Spleen (tissue), 11 donors: Measurements from ENCODE around the gene MELTF. TPM values are rescaled to one million over a fixed set of nuclear protein-coding genes. Genes with fewer than 3 reads are reported as not detected.

ENCODE experiments used
- DNase-seq: peaks from one replicate; pipeline ENCODE4 v3.0.0-alpha.2; 2020
- H3K27ac ChIP-seq, 8 donors: fragments of 200-600 bp; sonication (generic) in 7 of 8; 1 replicate in 4 of 8; 2 replicates in 4 of 8; pipeline versions ENCODE4 v1.5.0 to v1.8.0; 2016 to 2021; ENCODE audit warnings: inconsistent platforms in 4 of 8, mild to moderate bottlenecking in 4 of 8, moderate library complexity in 1 of 8
- H3K27me3 ChIP-seq, 7 donors: fragments of 200-600 bp; sonication (generic) in 6 of 7; replicated peaks in 1 of 7; 1 replicate in 4 of 7; 2 replicates in 3 of 7; pipeline versions ENCODE4 v1.5.0 to v1.8.0; 2016 to 2021; ENCODE audit warnings: inconsistent platforms in 3 of 7, mild to moderate bottlenecking in 1 of 7
- H3K36me3 ChIP-seq, 6 donors: fragments of 200-600 bp; sonication (generic) in 5 of 6; 1 replicate in 4 of 6; 2 replicates in 2 of 6; pipeline versions ENCODE4 v1.5.0 to v1.8.0; 2016 to 2021; ENCODE audit warnings: inconsistent platforms in 2 of 6
- H3K4me1 ChIP-seq, 6 donors: fragments of 200-600 bp; sonication (generic) in 5 of 6; 1 replicate in 3 of 6; 2 replicates in 3 of 6; pipeline versions ENCODE4 v1.5.0 to v1.8.0; 2016 to 2021; ENCODE audit warnings: inconsistent platforms in 3 of 6
- H3K4me3 ChIP-seq, 8 donors: fragments of 200-600 bp; sonication (generic) in 7 of 8; 1 replicate in 4 of 8; 2 replicates in 4 of 8; pipeline versions ENCODE4 v1.5.0 to v1.8.0; 2016 to 2021; ENCODE audit warnings: inconsistent platforms in 4 of 8, mild to moderate bottlenecking in 4 of 8, moderate library complexity in 2 of 8
- H3K9me3 ChIP-seq, 8 donors: fragments of 200-600 bp; sonication (generic) in 7 of 8; 1 replicate in 4 of 8; 2 replicates in 4 of 8; pipeline versions ENCODE4 v1.5.0 to v1.8.0; 2016 to 2021; ENCODE audit warnings: inconsistent platforms in 4 of 8
- POLR2A ChIP-seq, 3 donors: fragments of 450-650 bp; IDR thresholded peaks; one replicate each; pipeline ENCODE4 v1.5.1; 2017; ENCODE audit warnings: antibody characterized with exemption in 3 of 3, mild to moderate bottlenecking in 1 of 3
- POLR2AphosphoS5 ChIP-seq, 3 donors: sonication (generic); formaldehyde crosslinking; IDR thresholded peaks; one replicate each; pipeline ENCODE4 v1.5.1; 2017; ENCODE audit warnings: antibody characterized with exemption in 3 of 3
- WGBS, 5 donors: extraction: QIAGEN DNeasy Blood & Tissue Kit in 3 of 5; methylation state at CpG; one replicate each; pipeline versions ENCODE4 v1.1.5 to v1.1.7; 2013 to 2018; 5-methylcytosine and 5-hydroxymethylcytosine counted together
- intact Hi-C: fragments of 100-400 bp; cut with DNase I; formaldehyde crosslinking; loops from one replicate; pipeline ENCODE4 v1.15.0; 2023; ENCODE audit warnings: low total_unique reads
- polyA plus RNA-seq, 3 donors: library from polyadenylated mRNA; stranded (reverse); fragments of 200-250 nt; gene quantifications; one replicate each; pipeline ENCODE4 v1.2.1, GENCODE V29; 2013
- total RNA-seq, 7 donors: library from RNA; depleted of rRNA in 3 of 7; stranded (reverse); fragments of >200 nt in 3 of 7; fragmentation: NEBNext Ultra II Directional in 4 of 7; extraction: Animal tissue kit (Norgen Biotek cat#: 25700) in 4 of 7; gene quantifications; one replicate each; pipeline versions ENCODE4 v1.1.0 to v1.2.1, GENCODE V29; 2016 to 2021
- TF ChIP-seq, protein P1 (sequence below), 11 experiments: fragments of 200-600 bp in 7 of 11; fragments of 450-650 bp in 4 of 11; sonication (generic) in 4 of 11; IDR thresholded peaks in 8 of 11; conservative IDR thresholded peaks in 3 of 11; 1 replicate in 7 of 11; 2 replicates in 4 of 11; pipeline versions ENCODE4 v1.4.0 to v1.8.0; 2016 to 2021; ENCODE audit warnings: antibody characterized with exemption in 11 of 11, inconsistent platforms in 4 of 11, mild to moderate bottlenecking in 1 of 11
- donor health status: healthy with polysubstance abuse.
- donor health status: DM: no; HTN: no; CAD: no; lungs with moderate emphysema.
- donor health status: DM: no; HTN: no; CAD: no.
- donor health status: Bipolar disorder and iron deficiency.
- donor health status: healthy.
- donor health status: DM: no; HTN: no; CAD: no.
- donor health status: DM: yes; HTN: yes; CAD: no.

MELTF gene
- total and polyA plus RNA-seq, 10 donors, result 0.41 to 3.9 (median 1.4) TPM

DNA sequence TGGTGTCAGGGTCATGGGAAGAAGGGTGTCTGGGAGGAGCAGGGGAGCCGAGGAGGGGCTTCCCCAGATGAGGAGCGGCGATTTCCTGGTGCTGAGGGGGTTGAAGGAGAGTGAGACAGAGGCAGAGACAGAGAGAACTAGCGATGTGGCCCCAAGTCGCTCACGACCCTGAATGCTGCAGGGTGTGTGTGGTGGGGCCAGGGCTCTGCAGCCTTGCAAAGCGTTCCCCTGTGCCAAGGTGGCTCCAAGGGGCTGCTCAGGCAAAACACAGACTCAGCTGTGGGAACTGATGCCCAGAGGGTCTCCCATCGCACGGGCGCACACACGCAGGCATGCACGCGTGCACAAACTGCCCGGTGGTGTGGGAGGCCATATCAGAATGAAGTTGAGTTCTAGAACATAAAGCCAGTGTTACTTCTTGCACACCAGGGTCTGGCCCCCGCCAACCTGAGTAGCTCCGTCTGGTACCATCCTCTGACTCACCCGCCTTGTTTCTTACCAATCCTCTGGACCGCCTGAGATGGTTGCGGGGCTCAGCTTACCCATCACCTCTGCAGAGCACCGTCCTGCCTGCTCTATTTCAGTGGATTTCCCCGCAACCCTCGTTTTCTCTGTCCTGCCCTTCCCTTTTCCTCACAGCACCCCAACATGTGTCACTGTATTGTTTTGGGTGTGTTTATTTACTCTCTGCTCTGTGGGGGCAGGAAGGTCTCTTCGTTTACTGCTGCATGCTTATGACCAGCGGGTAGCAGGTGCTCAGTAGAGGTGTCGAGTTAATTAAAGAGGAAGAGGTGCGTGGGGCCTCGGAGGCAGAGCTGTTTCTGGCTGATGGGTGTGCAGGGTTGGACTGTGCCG, 4.5 kb downstream of the MELTF start:
- intact Hi-C loops, result no loop called here
- Histone ChIP-seq H3K27me3 (peaks cover 0 to 94% (median 16%) of the 10 kb centered on the region in 7 donors), H3K36me3 (no peaks in the 10 kb centered on the region), H3K9me3 (no peaks in the 10 kb centered on the region), H3K27ac (no peak overlapping the region), H3K4me3 (no peak overlapping the region), H3K4me1 (peaks cover 12 to 47% (median 35%) of the 10 kb centered on the region in 6 donors)
- TF ChIP-seq POLR2A (IDR thresholded peaks at IDR 0.05), result no peak
- TF ChIP-seq POLR2AphosphoS5 (IDR thresholded peaks at IDR 0.05), result no peak
- TF ChIP-seq, protein P1, sequence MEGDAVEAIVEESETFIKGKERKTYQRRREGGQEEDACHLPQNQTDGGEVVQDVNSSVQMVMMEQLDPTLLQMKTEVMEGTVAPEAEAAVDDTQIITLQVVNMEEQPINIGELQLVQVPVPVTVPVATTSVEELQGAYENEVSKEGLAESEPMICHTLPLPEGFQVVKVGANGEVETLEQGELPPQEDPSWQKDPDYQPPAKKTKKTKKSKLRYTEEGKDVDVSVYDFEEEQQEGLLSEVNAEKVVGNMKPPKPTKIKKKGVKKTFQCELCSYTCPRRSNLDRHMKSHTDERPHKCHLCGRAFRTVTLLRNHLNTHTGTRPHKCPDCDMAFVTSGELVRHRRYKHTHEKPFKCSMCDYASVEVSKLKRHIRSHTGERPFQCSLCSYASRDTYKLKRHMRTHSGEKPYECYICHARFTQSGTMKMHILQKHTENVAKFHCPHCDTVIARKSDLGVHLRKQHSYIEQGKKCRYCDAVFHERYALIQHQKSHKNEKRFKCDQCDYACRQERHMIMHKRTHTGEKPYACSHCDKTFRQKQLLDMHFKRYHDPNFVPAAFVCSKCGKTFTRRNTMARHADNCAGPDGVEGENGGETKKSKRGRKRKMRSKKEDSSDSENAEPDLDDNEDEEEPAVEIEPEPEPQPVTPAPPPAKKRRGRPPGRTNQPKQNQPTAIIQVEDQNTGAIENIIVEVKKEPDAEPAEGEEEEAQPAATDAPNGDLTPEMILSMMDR (IDR thresholded peaks at IDR 0.05 in 8 of 11, conservative IDR thresholded peaks at IDR 0.05 in 3 of 11), result no peak
- 87 to 93% (median 89%) methylated on average over 24 to 28 of the region's 28 CpGs for WGBS, 5 donors
- peak; percentile 66 for DNase-seq

DNA sequence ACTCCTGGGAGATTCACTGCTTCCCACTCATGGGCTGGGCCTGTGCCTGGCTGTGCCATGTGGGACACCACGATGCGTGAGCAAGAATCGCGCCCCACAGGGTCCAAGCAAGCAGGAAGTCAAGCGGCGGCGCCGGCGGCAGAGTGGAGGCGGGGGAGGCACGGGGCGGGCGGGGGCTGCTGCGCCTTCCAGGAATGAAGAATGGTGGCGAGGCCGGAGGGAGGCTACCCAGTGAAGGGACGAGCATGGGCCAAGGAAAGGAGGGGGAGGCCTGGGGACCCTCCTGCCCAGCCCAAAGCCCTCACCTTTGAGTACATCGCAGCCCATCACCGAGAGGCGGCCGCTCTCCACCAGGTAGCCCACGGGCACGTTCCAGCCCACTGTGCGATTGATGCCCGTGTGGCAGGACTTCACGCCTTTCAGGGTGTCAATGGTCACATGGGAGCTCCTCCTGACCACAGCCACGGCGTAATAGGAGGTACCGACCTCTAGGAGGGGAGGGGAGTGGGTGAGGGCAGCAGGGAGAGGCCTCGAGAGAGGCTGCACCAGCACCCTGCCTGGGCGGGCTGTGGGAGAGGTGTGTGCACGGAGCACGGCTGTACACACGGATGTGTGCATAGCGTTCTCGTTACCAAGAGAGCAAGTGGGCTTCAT, 5.5 kb downstream of the MELTF start:
- no peak for DNase-seq
- no peaks in the 10 kb centered on the region for H3K9me3 ChIP-seq
- H3K36me3 ChIP-seq, result no peaks in the 10 kb centered on the region
- peak overlapping the region in 3 of 8 donors; percentile 15 to 50 (median 17) for H3K4me3 ChIP-seq
- no peak overlapping the region for H3K27ac ChIP-seq
- intact Hi-C loops, result no loop called here
- 55 to 75% (median 64%) methylated on average over 34 to 36 of the region's 36 CpGs for WGBS, 5 donors
- TF ChIP-seq, protein P1 (IDR thresholded peaks at IDR 0.05 in 8 of 11, conservative IDR thresholded peaks at IDR 0.05 in 3 of 11), result no peak
- no peak for TF ChIP-seq POLR2AphosphoS5 (IDR thresholded peaks at IDR 0.05)
- TF ChIP-seq POLR2A (IDR thresholded peaks at IDR 0.05), result no peak
- peaks cover 0 to 84% (median 7%) of the 10 kb centered on the region in 7 donors for H3K27me3 ChIP-seq
- H3K4me1 ChIP-seq, result peaks cover 9 to 38% (median 27%) of the 10 kb centered on the region in 6 donors

- TF ChIP-seq POLR2AphosphoS5 (IDR thresholded peaks at IDR 0.05), result peak in 2 of 3 donors; percentile 63 to 74
- TF ChIP-seq POLR2A (IDR thresholded peaks at IDR 0.05), result no peak
- TF ChIP-seq, protein P1 (IDR thresholded peaks at IDR 0.05 in 8 of 11, conservative IDR thresholded peaks at IDR 0.05 in 3 of 11), result no peak
- Histone ChIP-seq H3K9me3 (no peaks in the 10 kb centered on the region), H3K36me3 (no peaks in the 10 kb centered on the region), H3K4me1 (peaks cover 6 to 30% (median 20%) of the 10 kb centered on the region in 6 donors), H3K27me3 (peaks cover 0 to 77% (median 0%) of the 10 kb centered on the region in 7 donors), H3K4me3 (peak overlapping the region in 3 of 8 donors; percentile 15 to 50 (median 17)), H3K27ac (no peak overlapping the region)
- intact Hi-C loops, result no loop called here
- 20 to 46% (median 31%) methylated on average over 24 to 27 of the region's 27 CpGs for WGBS, 5 donors
- DNase-seq, result peak; percentile 54
Observed at GRCh38 chr3:197023241-197023997, 6.2 kb downstream of the MELTF start.
